Measurements from ENCODE around the gene DGKB.

DGKB gene

DNA sequence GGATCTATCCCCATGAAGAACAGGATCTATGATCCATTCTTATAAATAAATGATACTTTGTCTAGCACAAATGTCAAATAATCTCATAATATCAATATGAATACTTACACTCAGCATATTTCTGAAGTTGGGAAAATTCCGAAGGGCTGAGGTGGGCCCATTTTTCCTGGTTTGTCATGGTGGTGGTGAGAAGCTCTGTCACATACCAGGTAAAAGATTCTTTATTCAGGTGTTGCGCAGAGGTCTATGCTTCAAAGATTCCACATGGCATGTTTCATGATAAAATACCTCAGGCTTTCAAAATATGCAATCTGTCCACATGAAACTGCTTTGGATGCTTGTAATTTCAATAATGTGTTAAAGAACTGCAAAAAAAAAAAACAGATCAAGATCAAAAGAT is 61.5 kb downstream of the DGKB start:
- no peak for ATAC-seq (ENCODE audit: low read depth)
- no peaks in the 10 kb centered on the region for H3K36me3 ChIP-seq (ENCODE audit: low read depth)
- H3K9me3 ChIP-seq (ENCODE audit: severe bottlenecking), result no peaks in the 10 kb centered on the region
- DNase-seq (ENCODE audit: low spot score), result no peak
- H3K4me1 ChIP-seq (ENCODE audit: insufficient read depth, poor library complexity, severe bottlenecking), result no peaks in the 10 kb centered on the region
- no peak overlapping the region for H3K4me3 ChIP-seq (ENCODE audit: severe bottlenecking)
- H3K27me3 ChIP-seq (ENCODE audit: insufficient read depth, poor library complexity, severe bottlenecking), result no peaks in the 10 kb centered on the region
- no peak for TF ChIP-seq CTCF (IDR thresholded peaks at IDR 0.05; ENCODE audit: poor library complexity, severe bottlenecking)
- no peak overlapping the region for H3K27ac ChIP-seq (ENCODE audit: poor library complexity, severe bottlenecking)

DNA sequence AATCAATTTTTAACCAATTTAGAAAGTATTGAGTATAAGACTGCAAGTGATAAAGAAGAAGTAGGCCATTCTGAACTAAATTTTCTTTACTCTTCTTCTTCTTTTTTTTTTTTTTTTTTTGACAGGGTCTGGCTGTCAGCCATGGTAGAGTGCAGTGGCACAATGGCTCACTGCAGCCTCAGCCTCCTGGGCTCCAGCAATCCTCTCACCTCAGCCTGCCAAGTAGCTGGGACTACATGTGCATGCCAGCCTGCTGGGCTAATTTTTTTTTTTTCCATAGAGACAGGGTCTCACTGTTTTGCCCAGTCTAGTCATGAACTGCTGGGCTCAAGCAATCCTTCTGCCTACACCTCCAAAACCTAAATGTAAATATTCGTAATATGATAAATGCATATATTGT is 63.2 kb downstream of the DGKB start:
- Histone ChIP-seq H3K36me3 (ENCODE audit: low read depth) (no peaks in the 10 kb centered on the region), H3K27me3 (ENCODE audit: insufficient read depth, poor library complexity, severe bottlenecking) (no peaks in the 10 kb centered on the region), H3K4me3 (ENCODE audit: severe bottlenecking) (no peak overlapping the region), H3K27ac (ENCODE audit: poor library complexity, severe bottlenecking) (no peak overlapping the region), H3K9me3 (ENCODE audit: severe bottlenecking) (no peaks in the 10 kb centered on the region), H3K4me1 (ENCODE audit: insufficient read depth, poor library complexity, severe bottlenecking) (no peaks in the 10 kb centered on the region)
- ATAC-seq (ENCODE audit: low read depth) (no peak), DNase-seq (ENCODE audit: low spot score) (no peak)
- no peak for TF ChIP-seq CTCF (IDR thresholded peaks at IDR 0.05; ENCODE audit: poor library complexity, severe bottlenecking)

DNA sequence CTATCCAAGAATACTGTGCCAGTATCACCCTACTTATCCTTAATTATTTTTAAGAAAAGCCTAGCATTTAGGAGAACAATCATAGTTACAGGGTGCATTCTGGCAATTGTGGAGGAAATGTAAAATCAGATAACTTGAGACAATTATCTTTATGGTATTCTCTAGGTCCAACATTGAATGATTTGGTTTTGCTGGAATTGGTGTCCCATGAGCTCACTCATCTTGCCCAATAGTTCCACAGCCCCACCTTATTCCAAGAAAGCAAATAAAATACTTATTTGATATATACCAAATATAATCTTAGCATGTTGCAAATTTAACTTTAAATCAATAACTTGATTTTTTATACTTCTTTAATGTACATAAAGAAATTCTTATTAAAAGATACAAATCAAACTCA is 65.3 kb downstream of the DGKB start:
- Histone ChIP-seq H3K36me3 (ENCODE audit: low read depth) (no peaks in the 10 kb centered on the region), H3K9me3 (ENCODE audit: severe bottlenecking) (no peaks in the 10 kb centered on the region), H3K27ac (ENCODE audit: poor library complexity, severe bottlenecking) (no peak overlapping the region), H3K4me3 (ENCODE audit: severe bottlenecking) (no peak overlapping the region), H3K4me1 (ENCODE audit: insufficient read depth, poor library complexity, severe bottlenecking) (no peaks in the 10 kb centered on the region), H3K27me3 (ENCODE audit: insufficient read depth, poor library complexity, severe bottlenecking) (no peaks in the 10 kb centered on the region)
- TF ChIP-seq CTCF (IDR thresholded peaks at IDR 0.05; ENCODE audit: poor library complexity, severe bottlenecking), result no peak
- DNase-seq (ENCODE audit: low spot score), result no peak
- ATAC-seq (ENCODE audit: low read depth), result no peak

DNA sequence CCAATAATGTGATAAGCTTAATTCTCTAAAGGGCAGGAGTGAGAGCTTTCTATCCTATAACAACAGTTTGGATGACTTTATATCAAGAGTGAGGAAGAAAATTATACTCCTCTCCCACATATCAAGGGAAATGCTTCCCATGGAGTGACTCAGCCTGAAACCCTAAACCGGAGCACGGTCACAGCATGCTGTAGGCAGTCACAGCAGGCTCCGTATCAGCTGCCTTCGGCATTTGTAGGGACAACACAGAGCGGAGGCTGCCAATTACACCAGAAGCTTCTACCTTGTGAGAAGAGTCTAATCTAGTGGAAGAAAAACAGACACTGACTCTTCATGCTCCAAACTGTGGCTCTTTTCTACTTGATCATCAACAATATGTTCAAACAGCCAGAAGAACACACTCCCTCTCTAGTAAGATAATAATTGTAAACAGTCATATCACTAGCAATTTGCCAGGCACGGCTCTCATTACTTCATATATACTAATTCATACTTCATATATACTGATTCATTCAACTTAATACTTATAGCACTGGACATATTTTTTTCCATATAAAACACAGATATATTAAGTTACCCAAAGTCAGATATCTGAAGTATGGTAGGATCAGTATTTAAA is 65.9 kb downstream of the DGKB start:
- Histone ChIP-seq H3K4me1 (ENCODE audit: insufficient read depth, poor library complexity, severe bottlenecking) (no peaks in the 10 kb centered on the region), H3K27ac (ENCODE audit: poor library complexity, severe bottlenecking) (no peak overlapping the region), H3K27me3 (ENCODE audit: insufficient read depth, poor library complexity, severe bottlenecking) (no peaks in the 10 kb centered on the region), H3K4me3 (ENCODE audit: severe bottlenecking) (no peak overlapping the region), H3K9me3 (ENCODE audit: severe bottlenecking) (no peaks in the 10 kb centered on the region), H3K36me3 (ENCODE audit: low read depth) (no peaks in the 10 kb centered on the region)
- TF ChIP-seq CTCF (IDR thresholded peaks at IDR 0.05; ENCODE audit: poor library complexity, severe bottlenecking), result no peak
- ATAC-seq (ENCODE audit: low read depth) (peak; percentile 94), DNase-seq (ENCODE audit: low spot score) (no peak)

DNA sequence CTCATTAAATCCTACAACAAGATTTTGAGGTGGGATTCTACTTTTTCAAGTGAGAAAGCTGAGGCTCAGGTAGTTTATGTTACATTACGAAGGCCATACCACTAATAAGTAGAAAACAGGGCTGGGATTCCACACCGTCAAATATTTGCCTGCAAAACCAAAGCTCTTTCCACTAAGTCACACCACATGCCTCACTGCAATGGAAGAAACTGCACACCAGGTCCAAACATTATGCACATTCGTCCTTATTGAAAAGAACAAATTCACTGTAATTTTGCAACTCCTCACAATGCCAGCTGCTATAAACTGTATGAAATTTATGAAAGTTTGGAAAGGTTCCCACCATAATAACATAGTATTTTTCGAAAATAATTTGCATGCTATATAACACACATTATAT is 66.5 kb downstream of the DGKB start:
- H3K4me3 ChIP-seq (ENCODE audit: severe bottlenecking), result no peak overlapping the region
- H3K4me1 ChIP-seq (ENCODE audit: insufficient read depth, poor library complexity, severe bottlenecking), result no peaks in the 10 kb centered on the region
- H3K9me3 ChIP-seq (ENCODE audit: severe bottlenecking), result no peaks in the 10 kb centered on the region
- no peak for DNase-seq (ENCODE audit: low spot score)
- no peak for ATAC-seq (ENCODE audit: low read depth)
- no peak for TF ChIP-seq CTCF (IDR thresholded peaks at IDR 0.05; ENCODE audit: poor library complexity, severe bottlenecking)
- H3K36me3 ChIP-seq (ENCODE audit: low read depth), result no peaks in the 10 kb centered on the region
- no peaks in the 10 kb centered on the region for H3K27me3 ChIP-seq (ENCODE audit: insufficient read depth, poor library complexity, severe bottlenecking)
- H3K27ac ChIP-seq (ENCODE audit: poor library complexity, severe bottlenecking), result no peak overlapping the region

Data from RWPE2 (cell line).